Mesendoderm (in vitro differentiated cells): ENCODE data around the gene SOBP.

Experiments
- DNase-seq: peaks from one replicate; pipeline ENCODE4 v3.0.0; 2013
- H2AK5ac ChIP-seq: 2 replicates; pipeline ENCODE4 v1.6.1; 2013; ENCODE audit warnings: low read length, inconsistent platforms
- H2BK120ac ChIP-seq: 2 replicates; pipeline ENCODE4 v1.6.1; 2013; ENCODE audit warnings: low read depth, mild to moderate bottlenecking, low read length, moderate library complexity, mixed read lengths
- H2BK15ac ChIP-seq: replicated peaks from 2 replicates; pipeline ENCODE4 v1.6.1; 2013; ENCODE audit warnings: low read depth, mild to moderate bottlenecking, moderate library complexity
- H2BK5ac ChIP-seq: 2 replicates; pipeline ENCODE4 v1.6.1; 2013; ENCODE audit warnings: low read length, inconsistent platforms
- H3K18ac ChIP-seq: 2 replicates; pipeline ENCODE4 v1.6.1; 2013; ENCODE audit warnings: mild to moderate bottlenecking, low read length, mixed read lengths
- H3K23ac ChIP-seq: one replicate; pipeline ENCODE4 v1.6.1; 2013; ENCODE audit warnings: low read length
- H3K27ac ChIP-seq: 2 replicates; pipeline ENCODE4 v1.5.1; 2013; ENCODE audit warnings: low read depth, mild to moderate bottlenecking, inconsistent platforms, low read length, moderate library complexity
- H3K27me3 ChIP-seq: 2 replicates; pipeline ENCODE4 v1.6.1; 2013; ENCODE audit warnings: low read length, control low read depth, mild to moderate bottlenecking, inconsistent platforms; ENCODE audit not compliant: insufficient read depth, poor library complexity
- H3K36me3 ChIP-seq: 2 replicates; pipeline ENCODE4 v1.6.1; 2013; ENCODE audit warnings: low read length, inconsistent platforms; ENCODE audit not compliant: control insufficient read depth, insufficient read depth
- H3K4ac ChIP-seq: one replicate; pipeline ENCODE4 v1.6.1; 2013; ENCODE audit warnings: low read depth, mild to moderate bottlenecking, low read length, moderate library complexity
- H3K4me1 ChIP-seq: 2 replicates; pipeline ENCODE4 v1.6.1; 2013; ENCODE audit warnings: low read depth, low read length, inconsistent platforms; ENCODE audit not compliant: control insufficient read depth
- H3K4me2 ChIP-seq: 2 replicates; pipeline ENCODE4 v1.6.1; 2013; ENCODE audit warnings: low read length
- H3K4me3 ChIP-seq: 2 replicates; pipeline ENCODE4 v1.5.1; 2013; ENCODE audit warnings: mild to moderate bottlenecking, low read length
- H3K56ac ChIP-seq: one replicate; pipeline ENCODE4 v1.6.1; 2013; ENCODE audit warnings: low read length
- H3K79me1 ChIP-seq: 2 replicates; pipeline ENCODE4 v1.6.1; 2013; ENCODE audit warnings: low read length, inconsistent platforms
- H3K79me2 ChIP-seq: 2 replicates; pipeline ENCODE4 v1.6.1; 2013; ENCODE audit warnings: mild to moderate bottlenecking, low read length; ENCODE audit not compliant: control insufficient read depth, insufficient read depth
- H3K9ac ChIP-seq: 2 replicates; pipeline ENCODE4 v1.6.1; 2013; ENCODE audit warnings: low read length, inconsistent platforms
- H4K5ac ChIP-seq: one replicate; pipeline ENCODE4 v1.6.1; 2013; ENCODE audit warnings: low read length
- H4K8ac ChIP-seq: one replicate; pipeline ENCODE4 v1.6.1; 2013; ENCODE audit warnings: low read depth, mild to moderate bottlenecking, control low read depth, low read length, moderate library complexity
- WGBS: extraction: QIAGEN DNeasy Blood & Tissue Kit; methylation state at CpG from one replicate; pipeline ENCODE4 v1.1.7; 2013; ENCODE audit warnings: low lambda C conversion rate, missing lambda C conversion rate; ENCODE audit not compliant: insufficient coverage; ENCODE audit errors: extremely low coverage; 5-methylcytosine and 5-hydroxymethylcytosine counted together

Gene SOBP

DNA sequence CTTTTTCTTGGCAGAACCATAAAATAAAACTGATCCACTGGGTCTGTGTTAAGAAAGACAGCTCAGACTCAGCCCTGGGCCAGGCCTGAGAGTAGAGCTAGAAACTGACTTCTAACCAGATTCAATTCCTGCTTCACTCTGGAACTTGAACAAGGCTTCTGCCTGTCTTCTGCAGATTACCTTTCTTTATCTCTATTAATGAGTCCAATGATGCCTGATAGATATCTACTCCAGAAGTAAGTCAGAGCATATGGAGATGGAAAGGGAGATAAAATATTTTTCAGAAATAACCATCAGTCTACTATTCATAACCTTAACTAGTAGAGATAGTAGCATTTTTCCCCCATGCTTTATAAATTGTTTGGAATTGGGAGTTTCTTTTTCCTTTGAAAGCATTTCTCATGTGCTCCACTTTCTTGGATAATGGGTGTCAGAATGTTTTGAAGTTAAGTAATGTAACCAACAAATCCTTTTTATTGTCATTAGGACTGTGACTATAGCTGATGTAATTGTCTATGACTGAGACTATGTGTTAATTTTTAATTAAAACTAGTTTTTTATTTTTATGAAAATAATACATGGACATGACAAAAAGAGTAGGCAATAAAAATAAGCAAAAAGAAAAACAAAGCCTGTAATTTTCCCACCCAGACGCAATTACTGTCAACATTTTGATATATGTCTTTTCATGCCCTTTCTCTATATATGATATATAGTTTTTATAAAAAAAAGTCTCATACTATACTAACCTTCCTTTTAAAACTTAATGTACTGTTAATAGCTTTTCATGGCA is 7.2 kb downstream of the SOBP start:
- Histone ChIP-seq H3K4ac (no peak overlapping the region), H2AK5ac (no peak overlapping the region), H3K27me3 (no peaks in the 10 kb centered on the region), H3K4me2 (no peak overlapping the region), H3K56ac (no peak overlapping the region), H3K4me3 (no peak overlapping the region), H3K79me1 (no peaks in the 10 kb centered on the region), H4K5ac (no peak overlapping the region), H2BK120ac (no peak overlapping the region), H3K79me2 (no peaks in the 10 kb centered on the region), H2BK15ac (no peak overlapping the region), H3K4me1 (peaks cover 5% of the 10 kb centered on the region), H4K8ac (no peak overlapping the region), H3K18ac (no peak overlapping the region), H3K23ac (no peak overlapping the region), H3K36me3 (no peaks in the 10 kb centered on the region), H3K27ac (no peak overlapping the region), H3K9ac (no peak overlapping the region), H2BK5ac (no peak overlapping the region)
- DNase-seq: no peak
- WGBS: no CpG with 5 or more reads among the region's 1 CpG

DNA sequence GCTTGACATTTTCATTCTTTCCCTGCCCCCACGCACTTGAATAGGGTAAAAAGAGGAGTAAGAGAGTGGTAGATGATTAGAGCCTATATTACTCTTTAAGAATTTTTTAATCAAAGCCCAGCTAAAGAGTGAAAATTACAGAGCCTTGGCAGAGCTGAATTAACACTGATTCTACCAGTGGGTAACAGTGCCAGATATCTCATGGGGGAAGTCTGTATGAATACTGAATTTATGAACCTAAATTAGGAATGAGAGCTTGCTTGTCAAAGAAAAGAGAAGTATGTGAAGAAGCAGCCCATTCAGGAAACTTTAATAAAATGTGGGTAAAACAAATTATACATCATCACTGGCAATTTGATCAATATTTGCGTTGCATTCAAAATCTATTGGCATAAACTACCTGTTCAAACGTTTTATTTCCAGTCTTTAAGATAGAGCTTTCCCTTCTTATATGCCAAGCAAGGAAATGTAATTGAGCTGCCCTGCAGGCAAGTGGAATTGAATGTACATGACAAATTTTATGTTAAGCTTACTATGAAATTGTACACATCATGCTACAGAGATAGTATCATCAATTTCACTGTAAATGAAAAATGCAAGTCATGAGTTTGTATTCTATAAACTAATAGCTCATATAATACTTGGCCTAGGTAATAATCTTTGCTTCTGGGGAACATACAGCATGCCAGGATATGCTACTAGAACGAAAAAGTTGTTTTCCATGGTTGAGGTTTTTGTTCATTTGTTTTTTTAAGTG is 14.5 kb downstream of the SOBP start:
- no peak overlapping the region for H4K8ac ChIP-seq
- H3K27ac ChIP-seq: no peak overlapping the region
- no peak overlapping the region for H4K5ac ChIP-seq
- no peaks in the 10 kb centered on the region for H3K4me1 ChIP-seq
- no peak overlapping the region for H3K4ac ChIP-seq
- H3K23ac ChIP-seq: no peak overlapping the region
- no peaks in the 10 kb centered on the region for H3K79me2 ChIP-seq
- H3K27me3 ChIP-seq: no peaks in the 10 kb centered on the region
- H3K18ac ChIP-seq: no peak overlapping the region
- no peak overlapping the region for H3K9ac ChIP-seq
- no CpG with 5 or more reads among the region's 4 CpGs for WGBS
- no peak overlapping the region for H3K4me3 ChIP-seq
- no peak overlapping the region for H2AK5ac ChIP-seq
- H3K56ac ChIP-seq: no peak overlapping the region
- no peaks in the 10 kb centered on the region for H3K36me3 ChIP-seq
- H2BK5ac ChIP-seq: no peak overlapping the region
- H2BK15ac ChIP-seq: no peak overlapping the region
- no peaks in the 10 kb centered on the region for H3K79me1 ChIP-seq
- no peak for DNase-seq
- no peak overlapping the region for H3K4me2 ChIP-seq
- no peak overlapping the region for H2BK120ac ChIP-seq

DNA sequence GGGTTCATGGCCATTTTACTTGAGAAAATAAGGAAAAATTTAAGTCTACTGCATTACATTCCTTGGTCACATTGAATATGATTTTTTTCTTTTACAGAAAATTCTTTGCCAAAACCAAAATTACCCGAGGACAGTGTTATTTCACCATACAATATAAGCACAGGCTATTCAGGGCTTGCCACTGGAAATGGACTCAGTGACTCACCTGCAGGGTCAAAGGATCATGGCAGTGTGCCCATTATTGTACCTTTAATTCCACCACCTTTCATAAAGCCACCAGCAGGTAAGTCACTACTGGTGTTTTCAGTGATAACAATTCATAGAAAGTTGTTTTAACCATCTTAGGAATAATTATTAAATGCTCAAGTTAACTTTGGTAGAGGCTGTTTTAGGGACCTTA is 16.2 kb downstream of the SOBP start:
- Histone ChIP-seq H3K27ac (no peak overlapping the region), H4K8ac (no peak overlapping the region), H3K23ac (no peak overlapping the region), H3K4me3 (no peak overlapping the region), H3K36me3 (no peaks in the 10 kb centered on the region), H3K56ac (no peak overlapping the region), H3K79me2 (no peaks in the 10 kb centered on the region), H3K9ac (no peak overlapping the region), H3K4me2 (no peak overlapping the region), H3K4me1 (no peaks in the 10 kb centered on the region), H3K79me1 (no peaks in the 10 kb centered on the region), H3K18ac (no peak overlapping the region), H2AK5ac (no peak overlapping the region), H2BK15ac (no peak overlapping the region), H3K4ac (no peak overlapping the region), H4K5ac (no peak overlapping the region), H2BK5ac (no peak overlapping the region), H3K27me3 (no peaks in the 10 kb centered on the region), H2BK120ac (no peak overlapping the region)
- DNase-seq: no peak
- WGBS: no CpG with 5 or more reads among the region's 1 CpG

DNA sequence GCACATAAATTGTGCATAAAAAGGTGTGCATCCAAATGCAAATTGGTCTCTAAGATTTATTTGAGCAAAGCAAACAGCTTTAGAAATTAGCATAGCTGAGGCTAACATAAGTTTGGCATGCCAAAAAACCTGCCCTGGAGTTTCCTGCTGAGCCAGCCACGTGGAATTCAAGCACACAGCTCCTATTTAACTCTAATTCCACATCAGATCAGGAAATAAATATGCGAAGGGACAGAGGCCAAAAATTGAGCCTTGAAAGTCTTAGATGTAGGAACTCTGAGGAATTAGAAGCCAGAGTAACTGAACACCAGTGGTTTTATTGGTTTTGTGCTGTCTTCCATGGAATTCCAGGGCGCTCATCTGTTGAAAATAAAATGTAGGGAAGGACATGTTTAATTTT is 19.6 kb downstream of the SOBP start:
- H2BK120ac ChIP-seq: no peak overlapping the region
- H3K4me2 ChIP-seq: no peak overlapping the region
- no peak overlapping the region for H2AK5ac ChIP-seq
- H3K27me3 ChIP-seq: no peaks in the 10 kb centered on the region
- H3K79me1 ChIP-seq: no peaks in the 10 kb centered on the region
- no peak overlapping the region for H3K27ac ChIP-seq
- no peak overlapping the region for H4K8ac ChIP-seq
- no peaks in the 10 kb centered on the region for H3K36me3 ChIP-seq
- no peak overlapping the region for H3K23ac ChIP-seq
- H3K79me2 ChIP-seq: no peaks in the 10 kb centered on the region
- no peak overlapping the region for H3K4me3 ChIP-seq
- no peak overlapping the region for H3K9ac ChIP-seq
- H2BK15ac ChIP-seq: no peak overlapping the region
- peaks cover 4% of the 10 kb centered on the region for H3K4me1 ChIP-seq
- no peak overlapping the region for H3K18ac ChIP-seq
- no peak overlapping the region for H4K5ac ChIP-seq
- no peak overlapping the region for H3K56ac ChIP-seq
- peak; percentile 14 for DNase-seq
- H3K4ac ChIP-seq: no peak overlapping the region
- no peak overlapping the region for H2BK5ac ChIP-seq
- no CpG with 5 or more reads among the region's 3 CpGs for WGBS

DNA sequence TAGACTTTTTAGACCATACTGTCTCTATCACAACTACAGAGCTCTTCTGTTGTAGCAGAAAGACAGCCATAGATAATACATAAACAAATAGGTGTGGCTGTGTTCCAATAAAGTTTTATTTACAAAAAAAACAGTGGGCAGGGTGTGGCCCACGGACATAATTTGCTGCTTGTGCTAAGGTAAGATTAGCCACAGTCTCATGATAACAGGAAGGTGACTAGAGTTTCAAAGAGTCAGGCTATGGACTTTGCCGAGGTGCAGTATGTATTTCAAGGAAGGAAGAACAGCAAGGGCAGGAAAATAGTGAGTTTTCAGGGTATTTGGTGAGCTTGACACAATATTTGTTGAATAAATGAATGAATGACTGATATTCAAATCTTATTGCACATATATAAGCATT is 20.2 kb downstream of the SOBP start:
- WGBS: no CpG with 5 or more reads among the region's 2 CpGs
- Histone ChIP-seq H3K56ac (no peak overlapping the region), H3K9ac (no peak overlapping the region), H2BK120ac (no peak overlapping the region), H3K4me1 (peaks cover 4% of the 10 kb centered on the region), H3K4me3 (no peak overlapping the region), H3K79me1 (no peaks in the 10 kb centered on the region), H3K4ac (no peak overlapping the region), H3K36me3 (no peaks in the 10 kb centered on the region), H3K27me3 (no peaks in the 10 kb centered on the region), H3K79me2 (no peaks in the 10 kb centered on the region), H3K18ac (no peak overlapping the region), H3K4me2 (no peak overlapping the region), H2BK15ac (no peak overlapping the region), H4K8ac (no peak overlapping the region), H2AK5ac (no peak overlapping the region), H2BK5ac (no peak overlapping the region), H4K5ac (no peak overlapping the region), H3K23ac (no peak overlapping the region), H3K27ac (no peak overlapping the region)
- DNase-seq: no peak
